ENCODE data around the gene KLHL29.

GRCh38 chr2:23756593-23757292 lies 371.8 kb downstream of the KLHL29 start:
- TF ChIP-seq CTCF (IDR thresholded peaks at IDR 0.05) (no peak), POLR2A (IDR thresholded peaks at IDR 0.05) (no peak)
